Nephron progenitor cell (in vitro differentiated cells): ENCODE results near the gene GNAZ.

Source experiments
- DNase-seq: peaks from one replicate; pipeline ENCODE4 v3.0.0; 2021
- H3K27ac Mint-ChIP-seq: 2 replicates; pipeline ENCODE4 v1.8.0; 2021; ENCODE audit warnings: mild to moderate bottlenecking, moderate library complexity, mixed read lengths
- H3K27me3 Mint-ChIP-seq: 2 replicates; pipeline ENCODE4 v1.8.0; 2021; ENCODE audit warnings: mild to moderate bottlenecking, low read depth, mixed read lengths; ENCODE audit not compliant: poor library complexity
- H3K36me3 Mint-ChIP-seq: 2 replicates; pipeline ENCODE4 v1.8.0; 2021; ENCODE audit warnings: low read depth, mixed read lengths
- H3K4me1 Mint-ChIP-seq: 2 replicates; pipeline ENCODE4 v1.8.0; 2021; ENCODE audit warnings: mixed read lengths
- H3K4me3 Mint-ChIP-seq: 2 replicates; pipeline ENCODE4 v1.8.0; 2021; ENCODE audit warnings: mild to moderate bottlenecking, moderate library complexity, mixed read lengths
- H3K9me3 Mint-ChIP-seq: 2 replicates; pipeline ENCODE4 v1.8.0; 2021; ENCODE audit warnings: mild to moderate bottlenecking, moderate library complexity, mixed read lengths
- CTCF ChIP-seq: fragments of 200-600 bp; sonication (generic); IDR thresholded peaks from 2 replicates; pipeline ENCODE4 v1.5.0; 2021; ENCODE audit warnings: antibody characterized with exemption

The GNAZ gene

GRCh38 chr22:23112472-23113012, 42.2 kb downstream of the GNAZ start:
- DNase-seq = no peak
- peaks cover 14% of the 10 kb centered on the region for H3K4me1 Mint-ChIP-seq
- H3K27ac Mint-ChIP-seq = no peak overlapping the region
- no peak for TF ChIP-seq CTCF
- peaks cover 4% of the 10 kb centered on the region for H3K27me3 Mint-ChIP-seq
- no peak overlapping the region for H3K4me3 Mint-ChIP-seq
- H3K9me3 Mint-ChIP-seq = no peaks in the 10 kb centered on the region
- no peaks in the 10 kb centered on the region for H3K36me3 Mint-ChIP-seq

- Mint-ChIP-seq H3K4me1 (peaks cover 14% of the 10 kb centered on the region), H3K27me3 (peaks cover 2% of the 10 kb centered on the region), H3K27ac (no peak overlapping the region), H3K9me3 (no peaks in the 10 kb centered on the region), H3K4me3 (no peak overlapping the region), H3K36me3 (no peaks in the 10 kb centered on the region)
- DNase-seq = no peak
- TF ChIP-seq CTCF = no peak
Measured at GRCh38 chr22:23113067-23113846, 42.9 kb downstream of the GNAZ start.

GRCh38 chr22:23113847-23114720, 43.8 kb downstream of the GNAZ start:
- no peak for DNase-seq
- Mint-ChIP-seq H3K27ac (no peak overlapping the region), H3K27me3 (peaks cover 2% of the 10 kb centered on the region), H3K36me3 (no peaks in the 10 kb centered on the region), H3K4me1 (peaks cover 14% of the 10 kb centered on the region), H3K4me3 (no peak overlapping the region), H3K9me3 (no peaks in the 10 kb centered on the region)
- no peak for TF ChIP-seq CTCF

- no peak for TF ChIP-seq CTCF
- Mint-ChIP-seq H3K9me3 (no peaks in the 10 kb centered on the region), H3K36me3 (no peaks in the 10 kb centered on the region), H3K27ac (no peak overlapping the region), H3K27me3 (peaks cover 3% of the 10 kb centered on the region), H3K4me1 (peaks cover 14% of the 10 kb centered on the region), H3K4me3 (no peak overlapping the region)
- DNase-seq = no peak
Measured at GRCh38 chr22:23114721-23115020, 44.4 kb downstream of the GNAZ start.

- Mint-ChIP-seq H3K27ac (no peak overlapping the region), H3K9me3 (no peaks in the 10 kb centered on the region), H3K4me3 (no peak overlapping the region), H3K36me3 (no peaks in the 10 kb centered on the region), H3K27me3 (peaks cover 6% of the 10 kb centered on the region), H3K4me1 (peaks cover 9% of the 10 kb centered on the region)
- no peak for TF ChIP-seq CTCF
- no peak for DNase-seq
Measured at GRCh38 chr22:23115369-23115768, 45.0 kb downstream of the GNAZ start.
